Panc1 (cell line): ENCODE measurements around the gene AKAP13. TPM values are rescaled to one million over a fixed set of nuclear protein-coding genes. Genes with fewer than 3 reads are reported as not detected.

Source experiments
- ATAC-seq: fragments of 200-7000 bp; cut with Tn5 transposase; 2 replicates; pipeline ENCODE4 v1.9.1; 2020; ENCODE audit warnings: mild to moderate bottlenecking, moderate library complexity
- BruUV-seq: library from RNA; stranded (reverse); fragments of 400-500 nt; replicated peaks from 2 replicates; lab custom pipeline; 2021; lab: Mats Ljungman, UMichigan
- CTCF ChIA-PET: fragments of 300-600 bp; sonication (Branson Sonifier 250); formaldehyde crosslinking; loops from one replicate; lab custom pipeline; 2022; ENCODE audit warnings: antibody characterized with exemption; lab: Charles Lee
- POLR2A ChIA-PET: fragments of 300-600 bp; sonication (Branson Sonifier 250); formaldehyde crosslinking; loops from one replicate; lab custom pipeline; 2022; ENCODE audit warnings: antibody characterized with exemption; lab: Charles Lee
- DNase-seq: peaks from one replicate; pipeline ENCODE4 v3.0.0-alpha.2; 2010; ENCODE audit warnings: low read depth, low spot score
- H3K27ac ChIP-seq: 2 replicates; pipeline ENCODE4 v1.5.1; 2011; ENCODE audit warnings: mild to moderate bottlenecking, low read length, inconsistent platforms
- H3K27me3 ChIP-seq: fragments of 200-500 bp; sonication (Bioruptor generic); 2 replicates; pipeline ENCODE4 v1.6.0; 2014; ENCODE audit warnings: low read length, inconsistent platforms; ENCODE audit not compliant: control insufficient read depth, insufficient read depth
- H3K36me3 ChIP-seq: fragments of 200-500 bp; sonication (Bioruptor generic); 2 replicates; pipeline ENCODE4 v1.5.1; 2014; ENCODE audit warnings: inconsistent platforms, mild to moderate bottlenecking, low read length, moderate library complexity; ENCODE audit not compliant: control insufficient read depth, insufficient read depth
- H3K4me1 ChIP-seq: 2 replicates; pipeline ENCODE4 v1.5.1; 2011; ENCODE audit warnings: inconsistent platforms, mild to moderate bottlenecking, low read length, moderate library complexity; ENCODE audit not compliant: control insufficient read depth, insufficient read depth
- H3K4me3 ChIP-seq, 2 experiments: 2 replicates each; pipeline ENCODE4 v1.5.1; 2011 to 2012; ENCODE audit warnings: low read depth in 2 of 2, low read length in 2 of 2, mild to moderate bottlenecking in 2 of 2, inconsistent platforms in 1 of 2, moderate library complexity in 1 of 2
- H3K9me3 ChIP-seq: fragments of 200-500 bp; sonication (Bioruptor generic); 2 replicates; pipeline ENCODE4 v1.5.1; 2014; ENCODE audit warnings: low read depth, mild to moderate bottlenecking, inconsistent platforms, low read length, moderate library complexity; ENCODE audit not compliant: control insufficient read depth, insufficient read depth
- CTCF ChIP-seq: fragments of 450-650 bp; IDR thresholded peaks from 2 replicates; pipeline ENCODE4 v1.5.1; 2017; ENCODE audit warnings: mild to moderate bottlenecking
- POLR2AphosphoS5 ChIP-seq: IDR thresholded peaks from 2 replicates; pipeline ENCODE4 v1.6.1; 2012; ENCODE audit warnings: mild to moderate bottlenecking, low read depth, low read length, moderate library complexity
- REST ChIP-seq, 2 experiments: IDR thresholded peaks; 2 replicates each; pipeline ENCODE4 v1.6.1; 2011 to 2012; ENCODE audit warnings: low read depth in 2 of 2, control low read depth in 1 of 2, low read length in 1 of 2, mild to moderate bottlenecking in 1 of 2, moderate library complexity in 1 of 2; ENCODE audit not compliant: insufficient read depth in 1 of 2
- SIN3A ChIP-seq: IDR thresholded peaks from 2 replicates; pipeline ENCODE4 v1.6.1; 2012; ENCODE audit warnings: low read depth, mild to moderate bottlenecking, low read length, moderate library complexity, borderline replicate concordance; ENCODE audit not compliant: insufficient read depth
- TCF7L2 ChIP-seq: IDR thresholded peaks from 2 replicates; pipeline ENCODE4 v1.6.1; 2011; ENCODE audit warnings: mild to moderate bottlenecking, low read depth, low read length, inconsistent platforms
- in situ Hi-C: cut with HindIII; loops from 2 replicates; pipeline ENCODE4 v1.10.0; 2016; ENCODE audit warnings: low sequenced_read_pairs, low pct_unique_long_range_greater_than_20kb
- intact Hi-C: fragments of 100-400 bp; cut with micrococcal nuclease; formaldehyde crosslinking; loops from one replicate; pipeline ENCODE4 v1.10.0; 2022; ENCODE audit not compliant: unreplicated experiment
- total RNA-seq: library from RNA; stranded (reverse); gene quantifications from one replicate; pipeline ENCODE4 v1.2.1, GENCODE V29; 2021; ENCODE audit not compliant: unreplicated experiment

AKAP13 gene
- total RNA-seq, 1 experiment from 2014 or later: 94.2 TPM

- DNase-seq: no peak
- in situ Hi-C loops (no loop called here), intact Hi-C loops (no loop called here)
- Histone ChIP-seq H3K27ac (no peak overlapping the region), H3K36me3 (no peaks in the 10 kb centered on the region), H3K9me3 (no peaks in the 10 kb centered on the region), H3K4me3 (no peak overlapping the region), H3K27me3 (no peaks in the 10 kb centered on the region), H3K4me1 (peaks cover 5% of the 10 kb centered on the region)
- POLR2A ChIA-PET: no interaction called here
- CTCF ChIA-PET: no interaction called here
- BruUV-seq: no TSS peak
- TF ChIP-seq TCF7L2 (no peak), REST (IDR thresholded peaks at IDR 0.05; ENCODE audit: insufficient read depth in 1 of 2, low read depth in 2 of 2, low read length in 1 of 2) (no peak), CTCF (no peak), SIN3A (no peak), POLR2AphosphoS5 (no peak)
- no peak for ATAC-seq
These were observed 5.6 kb upstream of the AKAP13 start for GRCh38 chr15:85374831-85375230.

- no peaks in the 10 kb centered on the region for H3K27me3 ChIP-seq
- intact Hi-C loops: no loop called here
- CTCF ChIA-PET: no interaction called here
- no peak overlapping the region for H3K4me3 ChIP-seq
- ATAC-seq: no peak
- TF ChIP-seq REST (IDR thresholded peaks at IDR 0.05; ENCODE audit: insufficient read depth in 1 of 2, low read depth in 2 of 2, low read length in 1 of 2) (no peak), TCF7L2 (no peak), SIN3A (no peak), CTCF (no peak), POLR2AphosphoS5 (no peak)
- no peak overlapping the region for H3K27ac ChIP-seq
- no peaks in the 10 kb centered on the region for H3K36me3 ChIP-seq
- in situ Hi-C loops: no loop called here
- no TSS peak for BruUV-seq
- no peaks in the 10 kb centered on the region for H3K9me3 ChIP-seq
- DNase-seq: no peak
- POLR2A ChIA-PET: no interaction called here
- H3K4me1 ChIP-seq: peaks cover 5% of the 10 kb centered on the region
These were observed 3.1 kb upstream of the AKAP13 start for GRCh38 chr15:85377269-85377668.
